Measurements from ENCODE around the gene ST7L. TPM values are rescaled to one million over a fixed set of nuclear protein-coding genes. Genes with fewer than 3 reads are reported as not detected.

The ST7L gene
- total RNA-seq, 2 experiments from 2014 or later, result 25.5 to 29.8 TPM

GRCh38 chr1:112558634-112559033, 60.3 kb downstream of the ST7L start:
- Histone ChIP-seq H3K36me3 (ENCODE audit: insufficient read depth, low read length) (peaks cover 4% of the 10 kb centered on the region), H3K27me3 (ENCODE audit: control insufficient read depth in 1 of 2, insufficient read depth in 2 of 2, low read length in 2 of 2) (no peaks in the 10 kb centered on the region), H3K4me3 (ENCODE audit: low read length) (no peak overlapping the region), H3K9me3 (ENCODE audit: control insufficient read depth in 1 of 2, insufficient read depth in 1 of 2, low read length in 2 of 2) (no peaks in the 10 kb centered on the region), H3K27ac (ENCODE audit: low read depth in 1 of 2, low read length in 2 of 2) (no peak overlapping the region), H3K4me1 (ENCODE audit: insufficient read depth, low read length) (no peaks in the 10 kb centered on the region)
- no peak for TF ChIP-seq CTCF (IDR thresholded peaks at IDR 0.05)
- intact Hi-C loops (cut with DNase I, micrococcal nuclease), result no loop called here
- H3K9me3 Mint-ChIP-seq, result no peaks in the 10 kb centered on the region
- H3K4me3 Mint-ChIP-seq, result no peak overlapping the region
- ATAC-seq (ENCODE audit: poor library complexity) (no peak), DNase-seq (no peak)
- POLR2A ChIA-PET, result no interaction called here
- H3K27me3 Mint-ChIP-seq, result no peaks in the 10 kb centered on the region
- H3K27ac Mint-ChIP-seq, result no peak overlapping the region
- CTCF ChIA-PET, result no interaction called here
- no peaks in the 10 kb centered on the region for H3K4me1 Mint-ChIP-seq (ENCODE audit: low read depth)
- peaks cover 22% of the 10 kb centered on the region for H3K36me3 Mint-ChIP-seq (ENCODE audit: low read depth)

GRCh38 chr1:112557385-112557784, 61.6 kb downstream of the ST7L start:
- Histone ChIP-seq H3K9me3 (ENCODE audit: control insufficient read depth in 1 of 2, insufficient read depth in 1 of 2, low read length in 2 of 2) (no peaks in the 10 kb centered on the region), H3K4me3 (ENCODE audit: low read length) (no peak overlapping the region), H3K4me1 (ENCODE audit: insufficient read depth, low read length) (no peaks in the 10 kb centered on the region), H3K27ac (ENCODE audit: low read depth in 1 of 2, low read length in 2 of 2) (no peak overlapping the region), H3K36me3 (ENCODE audit: insufficient read depth, low read length) (peaks cover 4% of the 10 kb centered on the region), H3K27me3 (ENCODE audit: control insufficient read depth in 1 of 2, insufficient read depth in 2 of 2, low read length in 2 of 2) (no peaks in the 10 kb centered on the region)
- no peak for TF ChIP-seq CTCF (IDR thresholded peaks at IDR 0.05)
- no peaks in the 10 kb centered on the region for H3K27me3 Mint-ChIP-seq
- no peak for DNase-seq
- H3K4me3 Mint-ChIP-seq, result no peak overlapping the region
- H3K4me1 Mint-ChIP-seq (ENCODE audit: low read depth), result no peaks in the 10 kb centered on the region
- no peak for ATAC-seq (ENCODE audit: poor library complexity)
- intact Hi-C loops (cut with DNase I, micrococcal nuclease), result no loop called here
- H3K9me3 Mint-ChIP-seq, result no peaks in the 10 kb centered on the region
- ChIA-PET POLR2A (no interaction called here), CTCF (no interaction called here)
- H3K36me3 Mint-ChIP-seq (ENCODE audit: low read depth), result peaks cover 22% of the 10 kb centered on the region
- H3K27ac Mint-ChIP-seq, result no peak overlapping the region

GRCh38 chr1:112554411-112554810, 64.5 kb downstream of the ST7L start:
- H3K4me1 ChIP-seq (ENCODE audit: insufficient read depth, low read length), result no peaks in the 10 kb centered on the region
- no peak overlapping the region for H3K27ac Mint-ChIP-seq
- H3K27ac ChIP-seq (ENCODE audit: low read depth in 1 of 2, low read length in 2 of 2), result no peak overlapping the region
- intact Hi-C loops (cut with DNase I, micrococcal nuclease), result no loop called here
- no peaks in the 10 kb centered on the region for H3K9me3 ChIP-seq (ENCODE audit: control insufficient read depth in 1 of 2, insufficient read depth in 1 of 2, low read length in 2 of 2)
- H3K36me3 ChIP-seq (ENCODE audit: insufficient read depth, low read length), result peaks cover 4% of the 10 kb centered on the region
- H3K27me3 Mint-ChIP-seq, result no peaks in the 10 kb centered on the region
- ChIA-PET CTCF (interaction anchor here (1.1 kb wide), 1 partner anchor 53 kb away, joined by 3 read pairs; no protein-coding TSS in a partner anchor), POLR2A (no interaction called here)
- no peaks in the 10 kb centered on the region for H3K27me3 ChIP-seq (ENCODE audit: control insufficient read depth in 1 of 2, insufficient read depth in 2 of 2, low read length in 2 of 2)
- no peak for ATAC-seq (ENCODE audit: poor library complexity)
- DNase-seq, result no peak
- H3K4me1 Mint-ChIP-seq (ENCODE audit: low read depth), result no peaks in the 10 kb centered on the region
- H3K9me3 Mint-ChIP-seq, result no peaks in the 10 kb centered on the region
- peaks cover 26% of the 10 kb centered on the region for H3K36me3 Mint-ChIP-seq (ENCODE audit: low read depth)
- H3K4me3 ChIP-seq (ENCODE audit: low read length), result no peak overlapping the region
- H3K4me3 Mint-ChIP-seq, result no peak overlapping the region
- TF ChIP-seq CTCF (IDR thresholded peaks at IDR 0.05), result no peak

All from CD4-positive, alpha-beta T cell (primary cell).